Amygdala (tissue), 56 donors: ENCODE results near the gene PDZRN3.

Source experiments
- DNase-seq, 56 donors: peaks; one replicate each; lab custom pipeline; 2025; lab: John Stamatoyannopoulos, UW

Gene PDZRN3

GRCh38 chr3:73401616-73402279 lies 223.0 kb downstream of the PDZRN3 start:
- DNase-seq = no peak

DNA sequence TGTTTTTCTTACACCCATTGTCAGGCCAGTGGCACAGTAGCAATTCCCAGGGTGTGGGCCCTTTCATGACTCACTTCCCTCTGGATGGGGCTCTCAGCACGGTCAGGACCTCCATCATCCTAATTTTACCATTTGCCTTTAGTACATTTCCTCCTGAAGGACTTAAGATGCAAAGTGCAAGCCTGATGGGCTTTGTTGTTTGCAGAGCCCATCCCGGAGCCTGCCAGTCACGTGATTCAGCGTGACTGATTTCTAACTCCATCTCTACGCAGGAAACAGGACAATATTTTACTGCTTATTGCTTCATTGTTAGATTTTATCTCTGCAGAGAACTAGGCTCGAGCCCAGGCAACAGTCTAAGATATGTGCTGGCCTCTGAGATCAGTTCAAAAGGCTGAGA lies 223.7 kb downstream of the PDZRN3 start:
- no peak for DNase-seq

GRCh38 chr3:73399666-73400253 lies 225.0 kb downstream of the PDZRN3 start:
- no peak for DNase-seq

DNA sequence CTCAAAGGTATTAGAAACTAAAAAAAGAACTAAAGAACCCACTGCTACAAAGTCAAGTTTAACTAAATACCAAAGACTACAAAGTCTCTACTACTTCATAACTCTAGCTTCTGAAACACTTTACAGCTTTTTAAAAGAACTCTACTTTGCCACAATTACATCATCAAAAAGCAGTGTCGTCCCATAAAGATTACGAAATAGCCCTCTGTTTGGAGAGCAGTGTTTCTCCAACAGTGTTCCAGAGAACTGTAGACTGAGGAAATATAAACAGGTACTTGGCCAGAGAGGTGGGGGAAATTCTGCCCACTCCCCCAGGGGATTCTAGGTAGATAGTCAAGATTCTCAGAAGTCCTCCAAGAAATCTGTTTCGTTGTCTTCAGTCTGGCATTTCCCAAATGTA lies 225.6 kb downstream of the PDZRN3 start:
- no peak for DNase-seq

- DNase-seq = no peak
These were observed 226.7 kb downstream of the PDZRN3 start for GRCh38 chr3:73398084-73398483.

- DNase-seq = no peak
These were observed 230.5 kb downstream of the PDZRN3 start for GRCh38 chr3:73394240-73394639.

GRCh38 chr3:73393005-73393404 lies 231.7 kb downstream of the PDZRN3 start:
- DNase-seq = peak in 3 of 56 donors; percentile 2 to 26 (median 2)

- DNase-seq = no peak
These were observed 232.8 kb downstream of the PDZRN3 start for GRCh38 chr3:73391984-73392383.

GRCh38 chr3:73389928-73390327 lies 234.8 kb downstream of the PDZRN3 start:
- DNase-seq = no peak

DNA sequence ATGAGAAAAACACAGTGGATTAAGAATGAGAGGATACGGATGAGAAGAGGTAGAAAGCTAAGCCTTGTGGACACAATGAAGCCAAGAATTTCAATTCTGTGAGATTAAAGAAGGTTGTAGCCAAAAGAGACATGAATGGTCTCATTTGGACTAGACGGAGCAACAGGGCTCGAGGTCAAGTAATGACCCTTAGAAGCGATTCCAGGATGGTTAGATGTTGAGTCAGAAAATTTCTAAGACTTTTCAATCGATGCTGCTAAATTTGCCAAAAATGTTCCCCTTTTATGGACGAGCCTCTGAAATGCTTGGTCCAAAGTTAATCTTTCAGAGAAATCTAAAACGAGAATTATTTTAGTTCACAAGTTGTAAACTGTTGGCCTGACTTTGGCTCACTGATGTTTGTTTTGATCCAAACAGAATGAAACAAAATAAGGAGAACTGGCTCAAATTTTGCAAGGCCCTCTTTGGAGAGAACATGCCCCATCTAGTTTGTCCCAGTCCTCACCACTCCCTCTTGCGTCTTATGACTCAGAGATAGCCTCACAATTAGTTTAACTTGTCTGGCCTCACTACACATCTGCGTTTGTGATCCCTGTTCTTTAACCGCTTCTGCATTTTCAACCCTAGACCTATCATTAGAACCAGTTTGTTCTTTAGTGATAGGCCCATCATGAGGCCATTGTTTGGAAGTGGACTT lies 235.5 kb downstream of the PDZRN3 start:
- DNase-seq = no peak

- peak in 1 of 56 donors; percentile 1 for DNase-seq
These were observed 239.2 kb downstream of the PDZRN3 start for GRCh38 chr3:73385568-73385967.

DNA sequence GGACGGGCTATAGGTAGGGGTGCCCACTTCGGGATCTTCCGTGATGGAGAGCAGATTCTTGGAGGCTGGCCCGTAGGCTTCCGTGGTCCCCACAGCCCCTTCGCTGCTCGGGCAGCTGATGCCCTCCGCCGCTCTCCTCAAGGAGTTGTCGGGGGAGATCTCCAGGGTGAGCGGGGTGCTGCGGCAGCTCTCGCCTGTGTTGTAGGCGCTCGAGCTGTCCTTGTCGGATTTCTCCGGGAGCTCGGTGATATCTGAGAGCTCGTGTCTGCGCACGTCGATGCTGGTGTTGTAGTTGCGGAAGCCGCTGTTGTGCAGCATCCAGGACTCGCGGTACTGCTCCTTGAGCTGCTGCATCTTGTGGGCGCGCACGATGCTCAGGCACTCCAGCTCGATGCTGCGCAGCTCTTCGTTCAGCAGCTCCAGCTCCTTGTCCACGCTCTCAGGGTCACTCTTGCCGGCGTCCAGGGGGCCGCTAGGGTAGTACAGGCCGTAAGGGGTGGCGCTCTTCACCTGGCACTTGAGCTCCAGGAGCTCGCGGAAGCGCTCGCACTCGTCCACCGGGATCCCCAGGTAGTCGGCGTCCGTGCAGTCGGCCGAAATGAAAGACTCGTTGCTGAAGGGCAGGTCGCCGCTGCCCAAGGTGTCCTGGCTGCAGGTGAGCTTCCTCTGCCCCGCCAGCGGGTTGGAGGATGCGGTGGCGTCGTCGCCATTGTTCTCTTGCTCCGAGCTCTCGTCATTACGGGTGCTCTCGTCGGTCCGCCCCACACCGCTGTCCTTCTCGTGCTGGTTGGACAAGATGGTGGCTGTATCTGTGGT lies 240.4 kb downstream of the PDZRN3 start:
- no peak for DNase-seq

- no peak for DNase-seq
These were observed 241.2 kb downstream of the PDZRN3 start for GRCh38 chr3:73383470-73384049.

GRCh38 chr3:73381551-73381950 lies 243.2 kb downstream of the PDZRN3 start:
- DNase-seq = no peak

DNA sequence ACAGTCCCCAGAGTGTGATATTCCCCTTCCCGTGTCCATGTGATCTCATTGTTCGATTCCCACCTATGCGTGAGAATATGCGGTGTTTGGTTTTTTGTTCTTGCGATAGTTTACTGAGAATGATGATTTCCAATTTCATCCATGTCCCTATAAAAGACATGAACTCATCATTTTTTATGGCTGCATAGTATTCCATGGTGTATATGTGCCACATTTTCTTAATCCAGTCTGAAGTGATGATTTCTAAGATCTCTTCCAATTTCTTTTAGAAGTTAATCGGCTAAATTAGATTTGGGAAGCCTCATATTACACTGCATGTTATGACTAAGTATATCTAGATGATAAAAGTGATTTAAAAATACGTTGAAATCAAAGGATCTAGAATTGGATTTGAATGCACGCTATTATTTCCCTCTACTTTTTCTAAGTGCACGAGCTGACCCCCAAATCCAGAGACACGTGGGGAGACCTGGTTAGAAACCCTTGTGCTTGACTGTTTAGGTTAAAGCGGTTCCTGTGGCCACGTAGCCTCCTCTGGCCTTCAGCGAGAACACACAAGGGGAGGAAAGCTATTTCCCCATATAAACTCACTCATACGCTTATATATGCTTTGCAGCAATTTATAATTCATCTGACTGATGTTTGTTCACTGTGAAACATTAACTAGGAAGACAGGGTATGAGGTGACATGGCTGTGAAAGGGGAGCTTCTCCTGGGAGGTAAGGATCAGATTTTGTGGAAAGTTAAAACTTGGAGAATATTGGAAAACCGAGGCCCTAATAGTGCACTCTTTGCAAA lies 243.8 kb downstream of the PDZRN3 start:
- DNase-seq = no peak

GRCh38 chr3:73379465-73379864 lies 245.3 kb downstream of the PDZRN3 start:
- no peak for DNase-seq

GRCh38 chr3:73378207-73378606 lies 246.5 kb downstream of the PDZRN3 start:
- DNase-seq = no peak

GRCh38 chr3:73365756-73366397 lies 258.9 kb downstream of the PDZRN3 start:
- peak in 47 of 56 donors; percentile 4 to 83 (median 44) for DNase-seq

DNA sequence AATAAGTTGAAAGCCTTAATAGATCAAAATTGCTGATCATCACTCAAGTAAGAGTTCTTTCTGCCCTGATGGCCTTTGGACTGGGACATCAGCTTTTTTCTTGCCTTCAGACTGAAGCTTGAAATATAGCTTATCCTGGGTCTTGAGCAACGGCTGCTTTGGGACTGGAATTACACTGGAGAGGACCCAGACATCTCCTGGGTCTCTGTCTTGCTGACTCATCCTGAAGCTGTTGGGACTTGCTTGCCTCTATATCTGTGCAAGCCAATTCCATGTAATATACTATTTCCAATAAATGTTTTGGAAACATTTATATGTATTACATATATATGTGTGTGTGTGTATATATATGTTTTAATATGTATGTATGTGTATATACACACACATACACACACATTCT lies 260.2 kb downstream of the PDZRN3 start:
- no peak for DNase-seq
